Activated T-cell treated with anti-CD3 and anti-CD28 coated beads, Interleukin-2, amount 50 U/mL, for 24 hours (primary cell): ENCODE data around the gene KRT34.
"Not testable (repeated sequence)": the region's sequence is repeated elsewhere in the genome, so short reads cannot be mapped to it uniquely, and the experiment has no call there.

ENCODE experiments used
- DNase-seq: peaks from one replicate; pipeline ENCODE4 v3.0.0-alpha.2; 2020
- H3K27ac Mint-ChIP-seq: 2 replicates; pipeline ENCODE4 v1.8.0; 2020; ENCODE audit warnings: mild to moderate bottlenecking, mixed read lengths
- H3K27me3 Mint-ChIP-seq: 2 replicates; pipeline ENCODE4 v1.8.0; 2020; ENCODE audit warnings: mixed read lengths
- H3K36me3 Mint-ChIP-seq: 2 replicates; pipeline ENCODE4 v1.8.0; 2020; ENCODE audit warnings: low read depth, mixed read lengths
- H3K4me1 Mint-ChIP-seq: 2 replicates; pipeline ENCODE4 v1.8.0; 2020; ENCODE audit warnings: low read depth, mixed read lengths
- H3K4me3 Mint-ChIP-seq: 2 replicates; pipeline ENCODE4 v1.8.0; 2020; ENCODE audit warnings: mild to moderate bottlenecking, moderate library complexity, mixed read lengths
- H3K9me3 Mint-ChIP-seq: 2 replicates; pipeline ENCODE4 v1.8.0; 2020; ENCODE audit warnings: mixed read lengths

The KRT34 gene

DNA sequence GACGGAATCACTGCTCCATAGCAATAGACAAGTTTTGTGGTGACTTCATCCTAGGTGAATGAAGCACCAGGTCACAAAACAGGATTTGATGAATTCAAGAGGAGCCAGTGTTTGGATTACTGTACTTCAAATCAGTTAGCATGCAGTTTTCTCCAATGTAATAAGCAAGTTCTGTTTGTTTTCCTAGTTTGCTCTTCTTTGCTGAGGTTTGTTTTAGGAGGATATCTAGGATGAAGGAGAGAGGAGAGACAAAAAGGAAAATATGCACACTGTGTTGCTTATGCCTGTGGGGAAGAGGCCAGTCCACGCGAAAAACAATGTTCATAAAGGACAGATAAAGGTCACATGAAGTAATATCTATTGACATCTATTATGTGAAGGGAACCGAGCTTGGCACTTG, 33.3 kb upstream of the KRT34 start:
- Mint-ChIP-seq H3K9me3 (no peaks in the 10 kb centered on the region), H3K27me3 (no peaks in the 10 kb centered on the region), H3K27ac (no peak overlapping the region), H3K4me3 (no peak overlapping the region), H3K4me1 (peaks cover 1% of the 10 kb centered on the region), H3K36me3 (no peaks in the 10 kb centered on the region)
- DNase-seq: no peak

DNA sequence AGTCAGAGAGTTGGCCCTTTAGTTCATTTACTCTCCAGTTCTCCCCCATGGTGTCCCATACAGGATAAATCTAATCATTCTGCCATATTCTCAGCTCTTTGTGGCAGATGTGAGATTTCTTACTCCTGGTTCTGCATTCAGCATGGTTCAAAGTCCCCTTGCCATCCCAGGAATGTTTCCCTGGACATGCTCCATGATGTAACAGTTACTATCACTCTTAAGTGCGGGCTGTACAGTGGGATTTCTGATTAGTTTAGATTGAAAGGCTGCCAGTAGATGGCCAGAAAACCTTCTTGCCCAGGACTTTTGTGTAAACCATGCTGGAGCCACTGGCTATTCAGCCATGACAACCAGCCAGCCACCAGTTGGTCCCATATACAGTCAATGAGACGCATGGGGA, 31.9 kb upstream of the KRT34 start:
- Mint-ChIP-seq H3K27ac (no peak overlapping the region), H3K4me1 (peaks cover 5% of the 10 kb centered on the region), H3K36me3 (no peaks in the 10 kb centered on the region), H3K4me3 (no peak overlapping the region), H3K9me3 (no peaks in the 10 kb centered on the region), H3K27me3 (no peaks in the 10 kb centered on the region)
- no peak for DNase-seq

DNA sequence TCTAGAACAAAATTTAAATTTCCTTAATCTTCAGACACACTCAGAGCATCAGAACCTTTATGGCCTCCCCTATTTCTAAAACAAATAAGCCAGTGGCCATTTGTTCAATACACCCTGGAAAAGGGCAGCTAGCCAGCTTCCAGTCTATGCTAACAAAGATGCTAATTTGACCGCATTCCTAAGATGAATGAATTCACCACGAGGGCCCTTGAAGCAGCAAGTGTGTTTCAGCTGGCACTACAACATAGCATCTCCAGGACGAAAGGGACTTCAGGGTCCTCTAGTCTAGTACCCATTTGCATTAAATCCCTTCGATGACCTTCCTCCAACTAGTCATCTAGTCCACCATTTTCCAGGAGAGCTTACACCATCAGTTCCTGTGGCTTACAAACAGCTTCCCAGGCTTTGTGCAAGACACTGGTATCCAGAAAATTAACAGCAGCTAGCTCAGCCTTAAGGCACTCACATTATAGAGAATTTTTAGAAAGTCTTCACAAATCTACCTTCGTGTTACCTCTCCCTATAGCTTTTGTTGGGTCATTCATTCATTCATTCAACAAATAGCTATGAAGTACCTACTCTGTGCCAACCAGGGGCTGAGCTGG, 31.3 kb upstream of the KRT34 start:
- peaks cover 9% of the 10 kb centered on the region for H3K4me1 Mint-ChIP-seq
- no peaks in the 10 kb centered on the region for H3K27me3 Mint-ChIP-seq
- H3K36me3 Mint-ChIP-seq: no peaks in the 10 kb centered on the region
- no peak overlapping the region for H3K27ac Mint-ChIP-seq
- H3K9me3 Mint-ChIP-seq: no peaks in the 10 kb centered on the region
- H3K4me3 Mint-ChIP-seq: no peak overlapping the region
- no peak for DNase-seq

DNA sequence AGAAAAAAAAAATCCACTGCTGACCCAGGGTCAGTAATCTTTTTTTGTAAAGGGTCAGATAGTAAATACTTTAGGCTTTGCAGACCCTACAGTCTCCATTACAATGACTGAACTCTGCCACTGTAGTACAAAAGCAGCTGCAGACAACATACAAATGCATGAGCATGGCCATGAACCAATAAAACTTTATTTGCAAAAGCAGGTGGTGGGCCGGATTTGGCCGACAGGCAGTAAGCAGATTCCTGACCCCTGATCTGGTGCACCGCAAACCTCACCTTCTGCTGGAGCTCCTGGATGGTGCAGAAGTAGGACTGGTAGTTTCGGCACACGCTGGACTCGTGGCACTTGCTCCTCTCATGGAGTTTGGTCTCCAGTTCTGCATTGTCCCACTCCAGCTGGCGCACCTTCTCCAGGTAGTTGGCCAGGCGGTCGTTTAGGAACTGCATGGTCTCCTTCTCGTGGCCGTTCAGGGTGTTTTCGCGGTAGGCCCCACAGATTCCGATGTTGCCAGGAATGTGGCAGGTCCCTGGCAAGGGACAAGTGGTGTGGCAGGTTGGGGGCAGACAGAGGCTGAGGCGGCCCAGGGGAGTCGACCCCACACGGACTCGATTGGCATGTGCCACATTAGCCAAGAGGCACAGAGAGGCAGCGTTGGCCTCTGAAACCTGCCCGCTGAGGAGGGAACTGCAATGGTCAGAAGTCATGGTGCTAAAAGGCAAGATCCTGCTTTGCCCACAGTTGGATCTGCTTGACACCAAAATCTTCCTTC, 29.1 kb upstream of the KRT34 start:
- no peak for DNase-seq
- no peaks in the 10 kb centered on the region for H3K27me3 Mint-ChIP-seq
- peaks cover 9% of the 10 kb centered on the region for H3K4me1 Mint-ChIP-seq
- no peak overlapping the region for H3K27ac Mint-ChIP-seq
- no peaks in the 10 kb centered on the region for H3K36me3 Mint-ChIP-seq
- H3K9me3 Mint-ChIP-seq: no peaks in the 10 kb centered on the region
- no peak overlapping the region for H3K4me3 Mint-ChIP-seq

DNA sequence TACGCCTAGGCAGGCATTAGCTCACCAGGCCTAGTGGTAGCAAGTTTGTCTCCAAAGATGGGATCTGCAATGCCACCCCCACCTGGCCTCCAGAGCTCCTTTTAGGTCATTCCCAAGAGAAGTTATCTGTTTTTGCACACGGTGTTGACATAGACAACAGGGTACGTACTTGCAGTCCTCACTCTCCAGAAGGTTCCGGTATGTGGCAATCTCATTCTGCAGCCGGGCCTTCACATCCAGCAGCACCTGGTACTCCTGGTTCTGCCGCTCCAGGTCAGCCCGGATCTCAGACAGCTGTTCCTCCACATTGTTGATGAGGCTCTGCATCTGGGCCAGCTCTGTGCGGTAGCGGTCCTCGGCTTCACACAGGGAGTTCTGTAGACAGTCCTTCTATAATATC, 25.1 kb upstream of the KRT34 start:
- H3K4me3 Mint-ChIP-seq: no peak overlapping the region
- no peaks in the 10 kb centered on the region for H3K36me3 Mint-ChIP-seq
- no peaks in the 10 kb centered on the region for H3K27me3 Mint-ChIP-seq
- H3K4me1 Mint-ChIP-seq: peaks cover 41% of the 10 kb centered on the region
- H3K27ac Mint-ChIP-seq: no peak overlapping the region
- no peak for DNase-seq
- H3K9me3 Mint-ChIP-seq: no peaks in the 10 kb centered on the region

DNA sequence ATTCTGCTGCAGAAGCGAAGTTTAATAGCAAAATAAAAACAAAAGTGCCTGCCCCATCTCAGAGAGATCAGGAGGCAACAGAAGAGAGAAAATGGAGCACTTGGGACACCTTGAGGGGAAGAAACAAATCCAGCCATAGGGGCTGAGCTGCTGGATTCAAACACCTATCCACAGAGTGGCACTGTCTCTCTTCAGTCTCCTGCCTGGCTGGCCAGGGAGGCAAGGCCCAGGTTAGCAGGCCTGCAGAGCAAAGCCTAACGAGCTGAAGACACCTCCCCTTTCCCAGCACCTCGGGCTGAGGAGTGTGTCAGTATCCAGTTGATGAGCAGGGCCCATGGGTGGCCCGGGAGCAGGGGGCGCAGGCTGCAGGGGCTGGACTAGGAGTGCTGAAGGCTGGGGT, 24.1 kb upstream of the KRT34 start:
- Mint-ChIP-seq H3K27me3 (no peaks in the 10 kb centered on the region), H3K9me3 (no peaks in the 10 kb centered on the region), H3K36me3 (no peaks in the 10 kb centered on the region), H3K4me1 (peaks cover 44% of the 10 kb centered on the region), H3K27ac (no peak overlapping the region), H3K4me3 (no peak overlapping the region)
- DNase-seq: no peak

DNA sequence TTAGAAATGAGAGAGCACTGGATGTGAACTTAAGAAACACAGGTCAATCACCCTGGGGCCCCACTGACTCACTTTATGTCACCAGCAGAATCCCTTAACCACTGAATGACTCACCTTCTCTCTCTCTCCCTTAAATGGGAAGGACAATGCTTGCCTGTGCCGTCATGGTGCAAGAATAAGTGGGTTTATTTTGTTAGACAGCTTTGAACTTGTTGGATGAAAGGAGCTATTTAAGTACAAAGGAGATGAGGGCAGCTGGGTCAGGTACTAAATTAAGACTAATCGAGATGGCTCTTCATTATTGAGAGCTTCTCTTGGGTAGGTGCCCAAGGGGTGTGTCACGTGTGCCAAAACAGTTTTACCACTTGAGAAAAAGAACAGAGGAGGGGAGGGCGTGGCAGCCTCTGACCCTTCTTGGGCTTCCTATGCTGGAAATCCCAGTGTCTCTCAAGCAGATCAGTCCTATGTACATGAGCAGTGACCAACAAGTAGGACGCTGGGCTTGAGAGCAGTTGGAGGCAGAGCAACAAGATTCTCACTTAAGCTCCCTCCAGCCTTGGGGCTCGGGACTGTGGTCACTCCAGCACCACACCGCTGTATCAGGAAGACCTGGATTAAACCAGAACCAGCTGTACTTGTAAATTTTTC, 22.0 kb upstream of the KRT34 start:
- Mint-ChIP-seq H3K4me1 (peaks cover 44% of the 10 kb centered on the region), H3K4me3 (no peak overlapping the region), H3K36me3 (no peaks in the 10 kb centered on the region), H3K9me3 (no peaks in the 10 kb centered on the region), H3K27me3 (no peaks in the 10 kb centered on the region), H3K27ac (peak overlapping the region; percentile 87)
- DNase-seq: no peak

DNA sequence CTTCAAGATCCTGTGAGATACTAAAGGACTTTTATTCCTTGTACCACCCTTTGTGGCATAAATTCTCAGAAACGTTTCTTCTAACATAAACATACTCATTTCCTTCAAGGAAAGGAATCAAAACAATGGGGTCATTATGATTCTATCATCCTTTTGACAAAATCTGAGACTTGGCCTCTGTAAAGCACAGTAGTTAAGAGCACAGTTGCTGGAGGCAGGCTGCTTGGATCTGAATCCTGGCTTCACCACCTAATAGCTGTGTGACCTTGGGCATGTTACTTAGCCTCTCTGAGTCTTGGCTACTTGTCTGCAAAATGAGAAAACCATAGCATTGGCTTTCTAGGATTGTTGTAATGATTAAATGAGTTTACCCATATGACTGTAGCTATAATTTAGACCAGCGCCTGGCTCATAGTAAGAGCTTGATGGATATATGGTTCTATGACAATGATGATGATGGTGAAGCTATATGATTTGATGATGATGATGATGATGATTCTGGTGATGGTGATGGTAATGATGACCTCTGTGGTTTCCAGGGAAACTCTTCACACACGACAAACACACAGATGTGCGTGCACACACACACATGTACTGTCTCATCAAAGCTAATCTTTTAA, 21.4 kb upstream of the KRT34 start:
- DNase-seq: no peak
- H3K27ac Mint-ChIP-seq: peak overlapping the region; percentile 87
- H3K36me3 Mint-ChIP-seq: no peaks in the 10 kb centered on the region
- H3K4me1 Mint-ChIP-seq: peaks cover 39% of the 10 kb centered on the region
- H3K27me3 Mint-ChIP-seq: no peaks in the 10 kb centered on the region
- H3K9me3 Mint-ChIP-seq: no peaks in the 10 kb centered on the region
- peak overlapping the region; percentile 6 for H3K4me3 Mint-ChIP-seq

DNA sequence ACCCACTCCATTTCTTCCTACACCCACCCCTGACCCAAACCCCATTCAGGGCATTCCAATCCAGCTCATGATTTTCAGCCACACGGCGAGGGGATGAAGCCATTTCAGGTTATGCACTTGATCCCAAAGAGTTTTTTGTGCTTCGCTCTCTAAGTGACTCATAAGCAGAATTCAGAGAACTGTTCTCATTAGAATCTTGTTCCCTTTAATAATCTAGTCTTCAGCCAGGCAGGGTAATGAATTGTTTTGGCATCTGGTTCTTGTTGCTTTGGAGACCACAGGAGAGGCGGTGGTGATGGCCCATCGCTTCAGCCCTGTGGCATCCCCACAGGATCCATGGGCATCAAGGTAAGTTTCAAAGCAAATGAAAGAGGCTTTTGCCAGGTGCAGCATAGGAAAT, 20.1 kb upstream of the KRT34 start:
- H3K27ac Mint-ChIP-seq: peak overlapping the region; percentile 8
- H3K36me3 Mint-ChIP-seq: no peaks in the 10 kb centered on the region
- no peaks in the 10 kb centered on the region for H3K9me3 Mint-ChIP-seq
- peaks cover 39% of the 10 kb centered on the region for H3K4me1 Mint-ChIP-seq
- H3K27me3 Mint-ChIP-seq: no peaks in the 10 kb centered on the region
- DNase-seq: no peak
- no peak overlapping the region for H3K4me3 Mint-ChIP-seq

DNA sequence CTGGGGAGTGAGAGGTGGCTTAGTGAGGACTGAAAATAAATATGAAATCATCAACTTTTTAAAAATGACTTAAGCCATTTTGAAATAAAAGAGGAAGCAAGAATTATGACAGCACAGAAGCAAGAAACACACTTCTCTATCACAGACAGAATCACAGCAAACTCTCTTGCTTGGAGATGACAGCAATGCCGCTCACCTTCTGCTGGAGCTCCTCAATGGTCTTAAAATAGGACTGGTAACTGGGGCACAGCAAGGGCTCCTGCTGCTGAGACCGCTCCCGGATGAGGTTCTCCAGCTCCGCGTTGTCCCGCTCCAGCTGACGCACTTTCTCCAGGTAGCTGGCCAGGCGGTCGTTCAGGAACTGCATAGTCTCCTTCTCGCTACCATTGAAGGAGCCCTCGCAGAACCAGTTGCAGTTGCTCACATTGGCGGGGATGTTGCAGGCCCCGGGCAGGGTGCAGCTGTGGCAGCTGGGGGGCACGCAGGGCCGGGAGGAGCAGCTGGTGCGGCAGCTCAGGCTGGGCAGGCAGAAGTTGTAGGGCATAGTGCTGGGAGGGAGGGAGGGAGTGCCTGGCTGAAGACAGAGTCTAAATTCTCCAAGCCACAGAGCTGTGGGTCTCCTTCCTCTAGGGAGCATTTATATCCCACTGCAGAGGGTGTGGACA, 15.0 kb upstream of the KRT34 start, which contains the start of gene KRT31:
Gene KRT31 (minus strand): TSS at position 613 of the 665 bp plus-strand sequence. CDS start 69 bp downstream, at position 544.
- Mint-ChIP-seq H3K4me1 (peaks cover 5% of the 10 kb centered on the region), H3K36me3 (no peaks in the 10 kb centered on the region), H3K27me3 (peaks cover under 1% of the 10 kb centered on the region), H3K9me3 (no peaks in the 10 kb centered on the region), H3K27ac (no peak within 1 kb of the TSS), H3K4me3 (no peak within 1 kb of the TSS)
- no peak for DNase-seq

DNA sequence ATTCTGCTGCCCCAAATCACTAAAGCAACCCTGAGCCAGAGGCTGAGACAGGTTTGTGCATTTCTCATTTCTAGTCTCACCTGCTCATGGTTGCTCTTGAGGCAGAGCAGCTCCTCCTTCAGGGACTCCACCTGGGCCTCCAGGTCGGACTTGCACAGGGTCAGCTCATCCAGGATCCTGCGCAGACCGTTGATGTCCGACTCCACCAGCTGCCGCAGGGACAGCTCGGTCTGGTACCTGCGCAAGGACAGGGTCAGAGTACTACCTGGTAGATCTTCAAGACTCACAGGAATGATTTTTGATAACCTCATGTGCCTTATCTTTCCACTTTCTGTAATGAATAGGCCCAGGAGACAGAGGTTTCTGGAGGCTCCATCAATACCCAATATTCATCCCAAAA, 14.2 kb upstream of the KRT34 start:
- Mint-ChIP-seq H3K9me3 (no peaks in the 10 kb centered on the region), H3K27me3 (peaks cover 3% of the 10 kb centered on the region), H3K27ac (no peak overlapping the region), H3K4me1 (peaks cover 4% of the 10 kb centered on the region), H3K4me3 (no peak overlapping the region), H3K36me3 (no peaks in the 10 kb centered on the region)
- no peak for DNase-seq

DNA sequence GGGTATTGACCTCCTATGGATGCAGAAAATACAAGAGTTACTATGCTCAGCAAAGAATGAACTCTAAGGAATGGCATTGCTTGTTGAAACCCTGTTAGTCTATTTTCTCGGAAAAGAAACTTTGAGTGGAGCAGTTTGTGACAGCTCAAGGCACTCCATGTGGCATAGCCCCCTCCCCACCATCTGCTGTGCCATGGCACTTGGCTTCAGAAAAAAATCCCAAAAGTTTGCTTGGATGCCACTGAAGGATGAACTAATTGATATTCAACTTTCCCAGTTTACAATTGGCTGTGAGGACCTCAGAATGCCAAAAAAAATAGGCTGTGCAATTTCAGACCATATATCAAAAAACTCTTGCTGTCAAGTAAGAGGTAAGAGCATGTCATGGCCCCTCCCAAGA, 13.5 kb upstream of the KRT34 start:
- Mint-ChIP-seq H3K4me3 (no peak overlapping the region), H3K9me3 (no peaks in the 10 kb centered on the region), H3K36me3 (no peaks in the 10 kb centered on the region), H3K27me3 (peaks cover 5% of the 10 kb centered on the region), H3K27ac (no peak overlapping the region), H3K4me1 (peaks cover 4% of the 10 kb centered on the region)
- no peak for DNase-seq

DNA sequence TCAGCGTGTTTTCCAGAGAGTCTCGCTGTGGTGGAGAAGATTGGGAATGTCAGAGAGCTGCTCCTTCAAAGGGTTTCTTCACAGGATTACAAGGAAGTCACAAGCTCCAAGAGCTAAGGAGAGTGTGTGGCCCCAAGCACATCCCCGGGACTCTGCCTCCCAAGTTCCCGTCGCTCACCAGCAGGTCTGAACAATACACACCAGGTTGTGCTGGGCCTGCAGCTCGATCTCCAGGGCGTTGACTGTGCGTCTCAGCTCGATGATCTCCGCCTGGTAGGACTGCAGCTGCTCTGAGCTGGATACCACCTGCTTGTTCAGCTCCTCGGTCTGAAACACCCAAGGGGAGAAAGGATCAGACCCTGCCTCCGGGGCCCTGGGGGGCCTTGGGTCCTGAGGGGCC, 12.9 kb upstream of the KRT34 start:
- H3K4me3 Mint-ChIP-seq, H3K4me1 Mint-ChIP-seq: not testable (repeated sequence)

DNA sequence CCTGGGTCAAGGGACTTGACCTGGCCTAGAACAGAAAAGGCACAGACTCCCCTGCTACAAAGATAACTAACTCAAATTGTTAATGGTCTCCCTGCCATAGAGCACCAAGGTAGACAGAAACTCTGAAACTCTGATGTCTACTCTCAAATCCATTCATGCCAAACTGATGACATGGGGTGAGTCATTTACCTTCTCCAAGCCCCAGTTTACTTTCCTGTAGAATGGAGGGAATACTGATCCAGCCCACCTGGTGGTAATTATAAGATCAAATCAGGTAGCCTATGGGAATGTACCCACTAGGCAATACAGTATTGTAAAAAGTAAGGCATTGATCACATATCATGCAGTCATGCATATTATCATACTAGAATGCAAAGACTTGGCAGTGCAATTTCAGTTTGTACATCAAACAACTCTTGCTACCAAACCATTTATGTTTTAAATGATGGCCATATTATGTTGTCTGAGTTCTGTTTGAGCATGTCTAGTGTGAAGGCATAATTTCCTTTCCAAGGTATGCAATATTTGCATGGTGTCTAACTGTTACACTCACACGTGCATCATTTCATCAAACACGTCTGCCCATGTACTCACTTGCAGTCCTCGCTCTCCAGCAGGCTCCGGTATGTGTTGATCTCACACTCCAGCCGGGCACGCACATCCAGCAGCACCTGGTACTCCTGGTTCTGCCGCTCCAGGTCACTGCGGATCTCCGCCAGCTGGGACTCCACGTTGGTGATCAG, 12.3 kb upstream of the KRT34 start:
- Mint-ChIP-seq H3K9me3 (no peaks in the 10 kb centered on the region), H3K27ac (no peak overlapping the region), H3K4me1 (peaks cover 2% of the 10 kb centered on the region), H3K27me3 (peaks cover 5% of the 10 kb centered on the region), H3K4me3 (no peak overlapping the region), H3K36me3 (no peaks in the 10 kb centered on the region)
- no peak for DNase-seq

More for the DNA sequence above, 12.9 kb upstream of the KRT34 start:
- DNase-seq, H3K9me3 Mint-ChIP-seq, H3K27ac Mint-ChIP-seq, H3K36me3 Mint-ChIP-seq, H3K27me3 Mint-ChIP-seq: not testable (repeated sequence)
